Right renal cortex interstitium (tissue), 3 donors: ENCODE results near the gene LGSN. TPM values are rescaled to one million over a fixed set of nuclear protein-coding genes. Genes with fewer than 3 reads are reported as not detected.
"Not testable (repeated sequence)": the region's sequence is repeated elsewhere in the genome, so short reads cannot be mapped to it uniquely, and the experiment has no call there.

ENCODE experiments used
- DNase-seq, 3 donors: peaks; one replicate each; pipeline ENCODE4 v3.0.0-alpha.2; 2013; ENCODE audit warnings: low read depth in 3 of 3, low spot score in 2 of 3
- polyA plus RNA-seq, 3 donors: library from polyadenylated mRNA; unstranded; fragments of 120-200 nt; gene quantifications; one replicate each; pipeline ENCODE4 v1.2.1, GENCODE V29; 2013; ENCODE audit not compliant: insufficient read length in 3 of 3

The LGSN gene
- polyA plus RNA-seq, 3 donors: 0.52 to 0.97 (median 0.71) TPM

DNA sequence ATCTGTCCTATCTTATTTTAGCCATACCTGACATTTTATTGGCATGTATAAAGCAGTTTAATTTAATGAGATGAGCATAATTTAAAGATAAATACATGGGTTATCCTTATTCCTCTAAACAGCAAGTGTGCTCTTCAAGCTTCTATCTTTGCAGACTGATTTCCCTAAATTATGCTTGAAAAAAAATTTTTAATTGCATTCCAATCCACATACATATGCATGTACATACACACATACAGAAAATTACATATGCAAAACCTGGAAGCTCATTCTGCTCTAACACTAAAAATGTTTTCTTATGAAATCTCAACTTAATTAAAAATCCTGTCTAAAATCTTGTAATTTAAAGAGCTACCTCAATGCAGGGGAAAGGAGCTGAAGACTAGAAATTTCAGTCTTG lies 73.2 kb downstream of the LGSN start:
- DNase-seq: no peak

DNA sequence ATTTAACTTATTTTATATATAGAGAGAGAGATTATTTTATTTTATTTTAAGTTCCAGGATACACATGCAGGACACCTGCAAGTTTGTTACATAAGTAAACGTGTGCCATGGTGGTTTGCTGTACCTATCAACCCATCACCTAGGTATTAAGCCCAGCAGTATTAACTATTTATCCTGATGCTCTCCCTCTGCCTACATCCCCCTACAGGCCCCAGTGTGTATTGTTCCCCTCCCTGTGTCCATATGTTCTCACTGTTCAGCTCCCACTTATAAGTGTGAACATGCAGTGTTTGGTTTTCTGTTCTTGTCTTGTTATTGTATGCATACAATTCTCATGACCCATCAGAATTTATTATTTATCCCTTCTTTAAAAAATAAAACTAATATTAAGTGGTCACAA lies 73.9 kb downstream of the LGSN start:
- DNase-seq: no peak

DNA sequence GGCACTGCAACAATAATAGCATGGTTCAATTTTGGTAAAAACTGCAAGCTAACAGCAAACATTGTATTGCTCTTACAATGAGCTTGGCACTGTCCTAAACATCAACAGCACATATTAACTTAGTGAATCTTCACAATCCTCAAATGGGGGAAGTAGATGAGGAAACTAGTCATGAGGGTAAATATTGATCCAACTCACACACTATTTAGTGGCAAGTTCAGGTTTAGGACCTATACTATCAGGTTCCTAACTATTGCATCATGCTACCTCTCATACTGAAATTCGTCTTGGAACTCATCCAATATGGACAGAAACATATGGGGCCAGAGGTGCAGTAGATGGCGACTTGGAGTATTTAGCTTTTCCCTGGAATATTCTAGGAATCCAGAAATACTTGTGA lies 74.4 kb downstream of the LGSN start:
- no peak for DNase-seq

DNA sequence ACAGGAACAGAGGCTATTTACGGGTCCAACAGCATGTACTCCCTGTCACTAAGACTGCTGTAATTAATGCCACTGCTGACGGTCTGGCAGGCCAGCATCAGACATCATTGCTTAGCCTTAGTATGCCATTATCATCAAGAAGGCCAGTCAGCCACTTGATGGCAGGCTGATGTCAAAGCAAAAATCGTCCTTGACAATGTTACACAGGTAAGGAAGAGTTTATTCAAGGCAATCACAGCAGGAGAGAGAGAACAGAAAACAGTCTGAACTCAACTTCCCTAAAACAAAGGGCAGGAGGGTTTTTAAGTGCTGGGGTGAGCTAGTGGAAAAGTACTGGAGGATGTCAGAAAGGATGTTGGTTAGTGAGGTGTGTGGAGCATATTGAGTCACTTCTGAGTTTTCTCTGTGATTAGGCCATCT lies 83.4 kb downstream of the LGSN start:
- no peak for DNase-seq

DNA sequence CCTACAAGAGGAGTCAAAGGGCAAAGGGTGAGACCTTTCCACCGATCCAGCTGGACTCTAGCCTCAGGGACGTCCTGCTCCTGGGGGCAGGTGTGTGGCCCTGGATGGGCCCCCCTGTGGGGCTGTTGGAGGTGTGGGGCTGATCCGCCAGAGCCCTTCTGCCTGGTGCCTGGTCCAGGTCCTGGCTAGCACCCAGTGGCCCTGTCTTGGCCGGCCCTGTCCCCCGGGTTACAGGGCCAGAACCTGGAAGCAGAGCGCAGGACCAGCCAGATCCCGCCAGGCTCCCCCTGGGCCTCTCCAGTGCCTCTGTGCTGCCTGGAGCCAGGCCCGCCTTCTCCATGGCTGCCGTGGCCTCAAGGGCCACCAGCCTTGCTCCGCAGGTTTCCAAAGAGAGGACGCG lies 89.3 kb downstream of the LGSN start:
- DNase-seq: not testable (repeated sequence)

DNA sequence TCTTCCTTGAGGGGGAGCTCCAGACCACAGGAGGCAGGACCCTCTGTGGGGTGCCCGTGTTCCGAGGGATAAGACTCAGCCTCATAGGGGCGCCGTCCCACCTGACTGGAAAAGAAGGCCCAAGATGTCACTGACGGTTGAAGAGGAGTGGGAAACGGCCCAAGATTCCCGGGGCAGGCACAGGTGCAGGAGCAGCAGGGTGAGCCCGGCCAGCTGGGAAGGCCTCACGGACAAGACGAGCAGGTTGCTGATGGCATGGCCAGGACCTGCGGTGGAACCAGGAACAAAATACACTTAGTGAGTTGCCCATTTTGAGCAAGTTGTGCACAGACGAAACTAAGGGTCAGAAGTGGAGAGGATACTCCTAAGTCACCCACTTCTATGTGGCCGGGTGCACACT lies 89.8 kb downstream of the LGSN start:
- DNase-seq: not testable (repeated sequence)

DNA sequence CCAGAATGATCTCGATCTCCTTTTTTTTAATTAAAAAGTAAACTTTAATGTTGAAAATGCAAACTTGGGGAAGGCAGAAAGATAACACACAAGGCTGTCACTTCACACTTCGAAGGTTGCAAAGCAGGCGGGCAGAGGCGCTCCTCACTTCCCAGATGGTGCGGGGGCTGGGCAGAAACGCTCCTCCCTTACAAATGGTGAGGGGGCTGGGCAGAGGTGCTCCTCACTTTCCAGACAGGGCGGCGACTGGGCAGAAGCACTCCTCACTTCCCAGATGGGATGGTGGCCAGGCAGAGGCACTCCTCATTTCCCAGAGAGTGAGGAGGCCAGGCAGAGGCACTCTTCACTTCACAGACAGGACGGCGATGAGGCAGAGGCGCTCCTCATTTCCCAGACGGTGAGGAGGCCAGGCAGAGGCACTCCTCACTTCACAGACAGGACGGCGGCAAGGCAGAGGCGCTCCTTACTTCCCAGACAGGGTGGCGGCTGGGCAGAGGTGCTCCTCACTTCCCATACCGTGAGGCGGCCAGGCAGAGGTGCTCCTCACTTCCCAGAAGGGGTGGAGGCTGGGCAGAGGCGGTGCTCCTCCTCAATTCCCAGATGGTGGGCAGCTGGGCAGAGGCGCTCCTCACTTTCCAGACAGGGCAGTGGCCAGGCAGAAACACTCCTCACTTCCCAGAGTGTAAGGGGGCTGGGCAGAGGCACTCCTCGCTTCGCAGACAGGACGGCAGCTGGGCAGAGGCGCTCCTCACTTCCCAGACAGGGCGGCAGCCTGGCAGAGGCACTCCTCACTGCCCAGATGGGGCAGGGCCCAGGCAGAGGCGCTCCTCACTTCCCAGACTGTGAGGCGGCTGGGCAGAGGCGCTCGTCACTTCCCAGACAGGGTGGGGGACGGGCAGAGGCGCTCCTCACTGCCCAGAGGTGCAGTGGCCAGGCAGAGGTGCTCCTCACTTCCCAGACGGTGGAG lies 91.6 kb downstream of the LGSN start:
- DNase-seq: not testable (repeated sequence)

DNA sequence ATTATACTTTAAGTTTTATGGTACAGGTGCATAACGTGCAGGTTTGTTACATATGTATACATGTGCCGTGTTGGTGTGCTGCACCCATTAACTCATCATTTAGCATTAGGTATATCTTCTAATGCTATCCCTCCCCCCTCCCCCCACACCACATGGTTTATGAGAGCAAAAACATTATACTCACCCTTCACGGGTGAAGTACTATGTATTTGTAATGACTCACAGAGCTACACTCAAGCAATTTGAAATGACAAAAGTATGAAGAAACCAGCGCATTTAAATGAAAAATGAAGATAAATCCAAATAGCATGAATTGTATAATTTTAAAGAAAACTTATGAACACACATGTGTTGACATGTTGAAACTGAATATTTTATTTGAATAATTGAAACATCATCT lies 93.8 kb downstream of the LGSN start:
- DNase-seq: not testable (repeated sequence)

Other genes starting within 250 kb of the LGSN start
- 1 to 10 TPM in 1 of 3 donors, under 1 TPM in 2; 0.46 to 6.9 (median 0.91) TPM for gene FKBP1C, start 108.5 kb downstream of the LGSN start, polyA plus RNA-seq